A673 (cell line): ENCODE measurements around the gene PSMA7.

Experiments
- CTCF ChIP-seq: fragments of 300-800, 200-600 bp; sonication (generic); conservative IDR thresholded peaks from 2 replicates; pipeline ENCODE4 v1.5.1; 2017; ENCODE audit warnings: low read depth, mild to moderate bottlenecking, antibody characterized with exemption, low read length, moderate library complexity, mixed read lengths
- EZH2 ChIP-seq: fragments of 200-600 bp; sonication (generic); IDR thresholded peaks from 2 replicates; pipeline ENCODE4 v1.6.1; 2017; ENCODE audit warnings: borderline replicate concordance, low read depth, mild to moderate bottlenecking, mixed read lengths, antibody characterized with exemption, low read length; ENCODE audit not compliant: poor library complexity, severe bottlenecking

DNA sequence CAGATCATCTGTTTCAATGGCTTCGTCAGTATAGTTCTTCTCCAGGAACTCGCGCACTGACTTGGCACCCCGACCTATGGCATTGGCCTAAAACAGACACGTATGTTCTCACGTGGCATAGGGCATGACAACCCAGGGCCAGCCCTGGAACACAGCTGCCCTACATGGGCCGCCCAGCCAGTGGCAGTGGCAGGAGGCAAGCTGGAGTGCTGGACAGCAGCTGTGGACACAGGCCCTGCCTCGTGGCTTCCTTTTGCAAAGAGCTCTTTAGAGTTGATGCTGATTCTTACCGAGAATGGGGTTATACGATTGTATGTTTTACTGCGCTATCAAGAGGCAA is 5.0 kb downstream of the PSMA7 start:
- no peak for TF ChIP-seq CTCF
- TF ChIP-seq EZH2: no peak
